HG03175 (cell line): Measurements from ENCODE around the gene SRPRA.

ENCODE experiments used
- ATAC-seq: cut with Tn5 transposase; IDR thresholded peaks from one replicate; pipeline ENCODE4 v1.9.1; 2021; ENCODE audit warnings: mild to moderate bottlenecking, moderate library complexity; ENCODE audit not compliant: unreplicated experiment

SRPRA gene

GRCh38 chr11:126231725-126232459, 36.8 kb downstream of the SRPRA start:
- no peak for ATAC-seq

GRCh38 chr11:126229858-126230540, 38.7 kb downstream of the SRPRA start:
- ATAC-seq, result no peak

- no peak for ATAC-seq
Measured at GRCh38 chr11:126226334-126227084, 42.2 kb downstream of the SRPRA start.

- no peak for ATAC-seq
Measured at GRCh38 chr11:126225295-126225665, 43.4 kb downstream of the SRPRA start.

- no peak for ATAC-seq
Measured at GRCh38 chr11:126224647-126225294, 43.9 kb downstream of the SRPRA start.

GRCh38 chr11:126219547-126219946, 49.1 kb downstream of the SRPRA start:
- ATAC-seq, result no peak

GRCh38 chr11:126217491-126217890, 51.2 kb downstream of the SRPRA start:
- no peak for ATAC-seq

GRCh38 chr11:126216526-126217305, 52.0 kb downstream of the SRPRA start:
- no peak for ATAC-seq

- ATAC-seq, result no peak
Measured at GRCh38 chr11:126214841-126215240, 53.9 kb downstream of the SRPRA start.

GRCh38 chr11:126214441-126214840, 54.3 kb downstream of the SRPRA start:
- ATAC-seq, result no peak
